ENCODE results near the gene ELMO3. TPM values are rescaled to one million over a fixed set of nuclear protein-coding genes. Genes with fewer than 3 reads are reported as not detected.
A peak's percentile ranks its signal among the peaks of the same experiment; 100 is the strongest.

ELMO3 gene
- total and polyA plus RNA-seq, 2 of the 13 experiments (the other 11 are each of a cell fraction or from before 2014, with no cell fraction given) = 2.6 to 4.0 TPM

DNA sequence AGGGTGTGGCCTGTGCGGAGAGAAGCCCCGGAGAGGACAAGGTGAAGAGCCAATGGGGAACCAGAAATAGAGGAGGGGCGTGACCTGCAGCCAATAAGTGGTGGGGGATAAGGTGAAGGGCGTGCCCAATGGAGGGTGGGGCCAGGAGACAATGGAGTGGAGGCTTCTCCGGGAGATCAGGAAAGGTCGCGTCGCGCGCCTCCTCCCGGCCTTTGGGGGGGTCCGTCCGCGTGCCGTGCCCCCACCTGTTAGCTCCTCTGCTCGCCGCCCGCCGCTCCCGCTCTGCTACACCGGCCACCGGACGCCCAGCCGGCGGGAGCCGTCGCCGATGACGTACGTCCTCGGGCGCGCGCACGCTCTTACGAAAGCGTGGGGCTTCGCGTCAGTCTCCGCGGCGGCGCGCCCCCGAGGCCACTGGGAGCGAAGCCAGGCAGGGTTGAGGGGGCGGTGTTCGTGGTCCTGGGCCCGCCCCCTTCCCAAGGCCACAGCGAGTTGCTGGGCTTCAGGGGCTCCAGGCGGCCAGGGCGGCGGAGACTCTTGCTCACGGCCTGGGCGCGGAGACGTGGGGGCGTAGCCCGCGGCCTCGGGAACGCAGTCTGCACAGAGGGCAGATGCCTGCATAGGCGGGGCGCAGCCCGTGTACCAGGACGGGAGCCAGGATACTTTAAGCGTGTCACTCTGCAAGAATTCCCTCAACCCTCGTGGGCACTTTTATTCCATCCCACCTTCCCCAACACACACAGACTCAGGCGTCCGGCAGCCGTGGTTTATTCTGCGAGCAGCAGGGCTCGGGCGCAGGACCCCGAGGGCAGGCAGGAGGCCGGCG is 15.1 kb upstream of the ELMO3 start, which contains the start of gene MATCAP1 (continued):
- TF ChIP-seq REL (CRISPR knock-in tag; conservative IDR thresholded peaks at IDR 0.05) (no peak), SOX5 (CRISPR knock-in tag; IDR thresholded peaks at IDR 0.05; ENCODE audit: borderline replicate concordance) (peak; percentile 78), HNF4G (IDR thresholded peaks at IDR 0.05; ENCODE audit: borderline replicate concordance, low read depth, low read length) (no peak), HNF4G (CRISPR knock-in tag; IDR thresholded peaks at IDR 0.05; ENCODE audit: borderline replicate concordance, low read depth) (no peak), MTF1 (CRISPR knock-in tag; IDR thresholded peaks at IDR 0.05) (no peak), ZFP41 (CRISPR knock-in tag; IDR thresholded peaks at IDR 0.05; ENCODE audit: borderline replicate concordance) (peak; percentile 25; the same call in 1 of the 2 replicates), ZNF792 (CRISPR knock-in tag; IDR thresholded peaks at IDR 0.05) (peak; percentile 71; the same call in 1 of the 2 replicates), NCOR1 (IDR thresholded peaks at IDR 0.05; ENCODE audit: borderline replicate concordance, low read length) (peak; percentile 51; the same call in 1 of the 2 replicates), ZNF652 (CRISPR knock-in tag; IDR thresholded peaks at IDR 0.05; ENCODE audit: borderline replicate concordance, low read depth) (no peak), ZNF777 (CRISPR knock-in tag; IDR thresholded peaks at IDR 0.05) (peak; percentile 90; the same call in 1 of the 2 replicates), BCLAF1 (IDR thresholded peaks at IDR 0.05) (no peak), ZHX1 (CRISPR knock-in tag; IDR thresholded peaks at IDR 0.05; ENCODE audit: low read depth) (peak; percentile 95), MLXIP (CRISPR knock-in tag; IDR thresholded peaks at IDR 0.05; ENCODE audit: borderline replicate concordance) (no peak), SMYD3 (CRISPR knock-in tag; IDR thresholded peaks at IDR 0.05) (peak; percentile 90), MXD1 (CRISPR knock-in tag; IDR thresholded peaks at IDR 0.05) (0 out of 2 replicates have a peak, but pooled peaks have one; percentile 66)
- TF ChIP-seq, protein P1, sequence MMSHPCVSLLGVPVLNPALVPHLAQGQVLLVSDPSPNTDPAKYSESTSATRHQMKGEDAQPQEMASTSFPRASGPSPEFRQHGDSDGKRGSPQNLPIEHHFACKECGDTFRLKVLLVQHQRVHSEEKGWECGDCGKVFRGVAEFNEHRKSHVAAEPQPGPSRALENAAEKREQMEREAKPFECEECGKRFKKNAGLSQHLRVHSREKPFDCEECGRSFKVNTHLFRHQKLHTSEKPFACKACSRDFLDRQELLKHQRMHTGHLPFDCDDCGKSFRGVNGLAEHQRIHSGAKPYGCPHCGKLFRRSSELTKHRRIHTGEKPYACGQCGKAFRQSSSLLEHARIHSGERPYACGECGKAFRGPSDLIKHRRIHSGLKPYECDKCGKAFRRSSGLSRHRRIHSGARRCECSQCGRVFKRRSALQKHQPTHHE (CRISPR knock-in tag; IDR thresholded peaks at IDR 0.05; ENCODE audit: borderline replicate concordance) = peak; percentile 71; the same call in 1 of the 2 replicates

Measured in HepG2 (cell line).